KOPT-K1 (cell line): ENCODE results near the gene C1orf74.

Source experiments
- H3K27ac ChIP-seq: fragments of 200-600 bp; sonication (generic); 2 replicates; pipeline ENCODE4 v1.5.1; 2016; ENCODE audit warnings: antibody characterized with exemption, mild to moderate bottlenecking, low read depth, low read length; ENCODE audit not compliant: poor library complexity, severe bottlenecking
- H3K36me3 ChIP-seq: fragments of 200-600 bp; sonication (generic); 2 replicates; pipeline ENCODE4 v1.5.1; 2017; ENCODE audit warnings: antibody characterized with exemption, mild to moderate bottlenecking, low read length, moderate library complexity; ENCODE audit not compliant: insufficient read depth
- H3K9me3 ChIP-seq: fragments of 200-600 bp; sonication (generic); 2 replicates; pipeline ENCODE4 v1.5.1; 2017; ENCODE audit warnings: antibody characterized with exemption, low read length, mild to moderate bottlenecking; ENCODE audit not compliant: insufficient read depth, poor library complexity, severe bottlenecking

Gene C1orf74

DNA sequence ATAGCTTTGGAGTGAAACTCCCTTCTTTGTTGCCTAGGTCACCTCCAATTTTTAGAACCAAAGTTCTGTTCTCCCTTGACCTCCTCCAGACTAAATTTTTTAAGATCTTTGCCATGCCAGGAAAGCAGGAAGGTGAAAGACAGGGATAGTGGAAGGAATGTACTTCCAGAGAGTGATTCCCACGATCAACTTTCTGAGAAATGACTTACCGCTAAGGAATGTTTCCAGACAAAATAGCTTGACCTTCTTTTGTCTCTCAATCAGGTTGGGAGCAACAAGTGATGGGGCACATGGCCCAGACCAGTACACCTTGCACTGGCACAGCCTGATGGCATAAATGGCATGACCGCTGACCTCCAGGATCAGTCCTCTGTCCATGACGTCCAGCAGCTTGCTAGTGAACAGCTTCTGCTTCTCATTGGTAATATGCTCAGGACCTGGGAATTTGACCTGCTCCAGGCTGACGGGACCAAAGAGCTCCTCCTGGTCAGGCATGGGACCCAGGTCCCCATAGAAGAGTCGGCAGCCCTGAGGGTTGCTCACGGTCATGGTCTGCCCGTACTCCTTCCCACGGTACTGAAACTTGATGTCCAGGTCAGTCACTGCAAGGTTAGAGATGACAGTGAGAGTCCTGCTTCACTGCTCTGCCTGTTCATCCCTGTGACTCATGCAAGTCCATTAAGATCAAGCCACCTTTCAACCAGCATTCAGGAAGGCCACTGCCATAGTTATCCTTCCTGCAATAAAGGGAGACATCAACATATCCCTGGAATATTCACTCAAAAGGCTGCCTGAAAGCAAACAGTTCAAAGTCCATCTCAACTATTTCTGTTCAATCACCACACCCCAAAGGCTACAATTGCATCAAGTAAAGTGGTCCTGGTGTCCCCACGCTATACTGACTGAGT, 6.2 kb upstream of the C1orf74 start:
- Histone ChIP-seq H3K9me3 (no peaks in the 10 kb centered on the region), H3K36me3 (no peaks in the 10 kb centered on the region), H3K27ac (no peak overlapping the region)

DNA sequence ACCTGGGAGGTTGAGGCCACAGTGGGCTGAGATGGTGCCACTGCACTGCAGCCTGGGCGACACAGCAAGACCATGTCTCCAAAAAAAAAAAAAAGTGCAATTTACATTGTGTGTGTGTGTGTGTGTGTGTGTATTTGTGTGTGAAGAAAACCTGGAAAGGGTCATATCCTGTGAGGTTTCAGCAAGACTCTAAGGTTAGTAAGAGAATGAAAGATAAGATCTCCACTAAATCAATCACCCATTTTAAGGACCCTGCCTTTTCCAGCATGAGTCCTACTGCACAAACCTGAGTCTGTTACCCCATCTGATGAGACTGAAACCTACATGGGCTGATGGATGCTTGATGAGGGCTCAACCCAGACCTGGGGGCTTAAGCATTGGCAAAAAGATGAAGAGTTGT, 4.9 kb upstream of the C1orf74 start:
- Histone ChIP-seq H3K36me3 (no peaks in the 10 kb centered on the region), H3K27ac (no peak overlapping the region), H3K9me3 (no peaks in the 10 kb centered on the region)

DNA sequence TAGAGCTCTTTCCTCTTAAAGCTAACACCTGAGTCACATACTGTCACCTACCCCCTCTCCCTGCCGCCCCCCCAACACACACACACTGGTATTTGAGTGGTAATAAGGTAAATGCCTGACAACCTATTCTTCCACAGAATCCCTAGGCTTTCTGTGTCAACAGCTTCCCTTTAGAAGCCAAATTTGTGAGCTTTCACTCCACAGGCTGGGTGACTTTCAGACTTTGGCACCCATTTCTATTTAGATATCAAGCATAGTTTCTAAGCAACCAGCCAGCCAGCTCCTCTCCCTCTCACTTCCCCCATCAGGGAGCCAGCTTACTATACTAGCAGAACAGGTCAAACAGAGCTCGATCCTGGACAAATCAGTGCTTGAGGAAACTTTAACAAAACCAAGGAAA, 3.2 kb upstream of the C1orf74 start:
- Histone ChIP-seq H3K27ac (no peak overlapping the region), H3K9me3 (no peaks in the 10 kb centered on the region), H3K36me3 (peaks cover 7% of the 10 kb centered on the region)

DNA sequence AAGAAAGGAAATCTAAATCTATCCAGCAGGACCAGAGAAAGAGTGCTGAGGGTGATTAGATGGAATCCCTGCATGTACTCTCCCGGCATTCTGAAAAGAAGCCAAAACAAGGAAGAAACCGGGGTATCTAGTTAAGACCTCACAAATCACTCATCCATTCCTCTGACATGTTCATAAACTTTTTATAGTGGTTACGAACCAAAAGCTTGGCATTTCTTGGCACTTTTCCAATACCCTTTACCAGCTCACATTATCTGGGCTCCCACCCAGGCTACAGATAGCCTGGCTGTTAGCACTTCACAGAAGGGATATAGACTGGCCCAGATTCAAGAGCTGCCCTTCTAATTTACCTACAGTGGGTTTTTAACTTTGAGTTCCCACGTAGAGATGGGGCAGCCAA, 1.8 kb upstream of the C1orf74 start:
- Histone ChIP-seq H3K27ac (no peak overlapping the region), H3K9me3 (no peaks in the 10 kb centered on the region), H3K36me3 (peaks cover 21% of the 10 kb centered on the region)

DNA sequence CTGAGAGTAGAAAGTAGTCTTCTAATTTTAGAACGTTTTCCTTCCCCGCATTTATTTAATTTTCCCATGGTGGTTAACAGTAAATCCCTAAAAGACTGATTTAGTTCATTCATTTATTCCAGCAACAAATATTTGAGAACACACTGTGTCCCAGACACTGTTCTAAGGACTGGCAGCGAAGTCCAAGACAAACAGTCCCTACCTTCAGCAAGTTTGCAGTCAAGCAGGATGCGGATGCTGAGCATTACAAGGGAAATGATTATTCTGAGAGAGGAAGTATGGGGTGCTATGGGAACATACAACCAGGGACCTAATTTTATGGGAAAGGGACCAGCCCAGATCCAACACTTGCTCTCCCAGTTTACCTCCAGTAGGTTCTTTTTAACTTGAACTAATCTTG, 1.2 kb upstream of the C1orf74 start:
- no peak overlapping the region for H3K27ac ChIP-seq

DNA sequence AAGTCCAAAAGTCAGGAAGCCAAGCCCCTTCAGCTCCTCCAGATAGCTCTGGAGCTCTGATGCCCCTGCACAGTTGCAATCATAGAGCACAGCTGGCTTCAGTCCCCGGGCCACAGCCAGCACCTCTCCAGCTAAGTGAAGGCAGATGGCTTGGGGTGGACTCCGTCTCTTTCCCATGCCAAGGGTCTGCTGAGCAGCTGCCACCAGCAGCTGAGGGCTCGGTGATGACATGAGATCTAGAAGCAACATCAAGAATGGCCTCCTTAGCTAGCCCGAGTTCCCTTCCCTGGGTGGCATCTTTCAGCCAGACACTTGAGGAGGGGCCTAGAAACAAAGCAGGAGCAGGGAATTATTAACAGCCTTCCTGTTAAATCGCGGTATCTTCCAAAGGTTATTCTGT, 973 bp downstream of the C1orf74 start:
- Histone ChIP-seq H3K36me3 (peaks cover 49% of the 10 kb centered on the region), H3K9me3 (no peaks in the 10 kb centered on the region), H3K27ac (peak overlapping the region; percentile 77)

More for the DNA sequence above, 1.2 kb upstream of the C1orf74 start:
- H3K36me3 ChIP-seq, result peaks cover 27% of the 10 kb centered on the region
- no peaks in the 10 kb centered on the region for H3K9me3 ChIP-seq

DNA sequence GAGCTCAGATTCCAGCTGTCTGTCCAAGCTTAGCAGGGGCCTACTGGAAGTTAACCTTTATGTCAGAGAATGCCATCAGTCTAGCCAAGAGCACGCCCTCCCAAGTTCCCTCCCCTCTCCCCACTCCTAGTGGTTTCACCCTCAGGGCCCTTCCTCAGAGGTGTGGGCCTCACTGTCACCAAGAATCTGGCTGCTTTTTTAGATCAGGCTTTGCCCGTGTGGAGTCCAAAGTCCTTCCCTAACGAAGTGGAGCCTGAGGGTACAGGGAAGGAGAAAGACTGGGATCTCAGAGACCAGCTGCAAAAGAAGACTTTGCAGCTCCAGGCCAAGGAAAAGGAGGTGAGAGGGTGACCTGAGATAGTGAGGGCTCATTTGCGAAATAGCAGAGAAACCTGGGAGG, 4.1 kb downstream of the C1orf74 start:
- H3K9me3 ChIP-seq, result no peaks in the 10 kb centered on the region
- peaks cover 80% of the 10 kb centered on the region for H3K36me3 ChIP-seq
- H3K27ac ChIP-seq, result no peak overlapping the region

DNA sequence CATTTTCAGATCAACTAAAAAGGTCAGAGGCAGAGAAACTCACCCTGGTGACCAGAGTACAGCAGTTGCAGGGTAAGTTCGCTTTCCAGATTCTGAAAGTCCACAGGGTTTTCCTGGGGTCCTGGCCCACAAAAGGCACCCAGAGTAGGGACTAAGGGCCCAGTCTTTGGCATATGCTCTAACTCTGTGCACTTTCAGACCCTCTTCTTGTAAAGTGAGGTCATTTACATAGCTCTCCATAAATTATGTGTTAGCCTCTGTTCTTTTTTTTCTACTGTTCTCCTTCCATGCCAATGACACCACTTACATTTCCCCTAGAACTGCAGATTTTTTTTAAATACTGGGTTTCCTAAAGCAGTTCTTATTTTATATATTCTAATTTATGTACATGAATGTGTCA, 6.3 kb downstream of the C1orf74 start:
- H3K36me3 ChIP-seq, result peaks cover 100% of the 10 kb centered on the region
- H3K9me3 ChIP-seq, result no peaks in the 10 kb centered on the region

DNA sequence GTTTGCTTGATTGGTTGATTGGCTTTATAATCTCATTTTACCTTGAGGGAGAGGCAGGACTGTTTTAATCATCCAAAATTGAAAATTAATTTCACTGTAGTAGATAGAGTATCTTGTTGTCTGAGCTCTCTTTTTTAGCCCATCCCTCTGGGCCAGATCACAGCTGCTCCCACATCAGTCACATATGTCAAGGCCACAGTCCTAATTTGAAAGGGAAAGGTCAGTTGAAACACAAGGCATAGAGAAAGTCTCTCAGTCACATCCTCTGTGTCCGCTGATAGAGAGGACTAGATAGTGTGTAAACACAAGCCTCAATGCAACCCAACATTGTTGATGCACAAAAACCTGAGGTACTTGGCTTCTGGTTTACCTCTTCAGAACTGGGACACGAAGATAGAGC, 6.8 kb downstream of the C1orf74 start:
- H3K27ac ChIP-seq, result no peak overlapping the region
- no peaks in the 10 kb centered on the region for H3K9me3 ChIP-seq
- peaks cover 100% of the 10 kb centered on the region for H3K36me3 ChIP-seq

More for the DNA sequence above, 6.3 kb downstream of the C1orf74 start:
- no peak overlapping the region for H3K27ac ChIP-seq

DNA sequence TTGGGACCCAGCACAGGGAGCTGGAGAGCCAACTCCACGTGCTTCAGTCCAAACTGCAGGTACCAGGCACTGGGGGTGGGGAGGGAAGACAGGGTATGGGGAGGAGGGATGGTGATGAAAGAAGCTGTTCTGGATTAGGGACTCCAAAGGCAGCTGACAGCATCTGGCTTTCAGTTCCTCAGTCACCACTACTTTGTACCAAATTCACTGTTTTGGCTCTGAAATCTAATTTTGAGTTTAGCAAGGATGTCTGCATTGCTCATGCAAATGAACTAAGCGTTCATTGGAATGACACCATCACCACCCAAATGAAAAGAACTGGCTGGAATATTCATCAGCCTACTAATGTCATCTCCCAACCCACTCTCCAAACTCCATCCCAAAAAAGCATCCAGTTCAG, 8.7 kb downstream of the C1orf74 start:
- no peaks in the 10 kb centered on the region for H3K9me3 ChIP-seq
- no peak overlapping the region for H3K27ac ChIP-seq
- H3K36me3 ChIP-seq, result peaks cover 87% of the 10 kb centered on the region

DNA sequence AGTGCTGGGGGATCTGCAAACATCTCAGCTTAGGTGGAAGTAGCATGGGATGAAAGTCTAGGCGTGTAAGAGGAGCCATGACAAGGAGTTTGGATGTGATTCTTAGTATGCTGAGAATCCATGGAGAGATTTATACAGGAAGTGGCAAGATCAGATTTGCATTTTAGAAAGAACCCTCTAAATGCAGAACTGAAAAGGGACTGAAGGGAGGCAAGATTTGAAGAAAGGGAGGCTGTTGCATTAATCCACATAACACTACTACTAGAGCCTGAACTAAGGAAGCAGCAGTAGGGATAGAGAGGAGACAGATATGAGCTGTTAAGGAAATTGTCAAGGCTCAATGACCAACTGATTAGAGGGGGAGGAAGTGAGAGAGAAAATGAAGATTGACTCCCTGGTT, 9.8 kb downstream of the C1orf74 start:
- Histone ChIP-seq H3K9me3 (no peaks in the 10 kb centered on the region), H3K36me3 (peaks cover 76% of the 10 kb centered on the region), H3K27ac (no peak overlapping the region)

DNA sequence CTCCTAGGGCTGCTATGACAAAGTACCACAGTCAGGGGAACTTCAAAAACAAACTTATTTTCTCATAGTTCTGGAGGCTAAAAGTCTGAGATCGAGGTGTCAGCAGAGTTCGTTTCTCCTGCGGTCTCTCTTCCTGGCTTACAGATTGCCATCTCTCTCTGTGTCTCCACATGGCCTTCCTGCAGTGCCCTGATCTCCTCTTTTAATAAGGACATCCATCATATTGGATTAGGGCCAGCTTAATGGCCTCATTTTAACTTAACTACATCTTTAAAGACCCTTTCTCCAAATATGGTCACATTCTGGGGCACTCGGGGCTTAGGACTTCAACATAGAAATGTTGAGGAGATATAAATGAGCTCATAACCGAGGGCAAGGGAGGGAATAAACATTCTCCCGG, 12.2 kb downstream of the C1orf74 start:
- H3K9me3 ChIP-seq, result no peaks in the 10 kb centered on the region
- no peak overlapping the region for H3K27ac ChIP-seq
- H3K36me3 ChIP-seq, result peaks cover 56% of the 10 kb centered on the region

DNA sequence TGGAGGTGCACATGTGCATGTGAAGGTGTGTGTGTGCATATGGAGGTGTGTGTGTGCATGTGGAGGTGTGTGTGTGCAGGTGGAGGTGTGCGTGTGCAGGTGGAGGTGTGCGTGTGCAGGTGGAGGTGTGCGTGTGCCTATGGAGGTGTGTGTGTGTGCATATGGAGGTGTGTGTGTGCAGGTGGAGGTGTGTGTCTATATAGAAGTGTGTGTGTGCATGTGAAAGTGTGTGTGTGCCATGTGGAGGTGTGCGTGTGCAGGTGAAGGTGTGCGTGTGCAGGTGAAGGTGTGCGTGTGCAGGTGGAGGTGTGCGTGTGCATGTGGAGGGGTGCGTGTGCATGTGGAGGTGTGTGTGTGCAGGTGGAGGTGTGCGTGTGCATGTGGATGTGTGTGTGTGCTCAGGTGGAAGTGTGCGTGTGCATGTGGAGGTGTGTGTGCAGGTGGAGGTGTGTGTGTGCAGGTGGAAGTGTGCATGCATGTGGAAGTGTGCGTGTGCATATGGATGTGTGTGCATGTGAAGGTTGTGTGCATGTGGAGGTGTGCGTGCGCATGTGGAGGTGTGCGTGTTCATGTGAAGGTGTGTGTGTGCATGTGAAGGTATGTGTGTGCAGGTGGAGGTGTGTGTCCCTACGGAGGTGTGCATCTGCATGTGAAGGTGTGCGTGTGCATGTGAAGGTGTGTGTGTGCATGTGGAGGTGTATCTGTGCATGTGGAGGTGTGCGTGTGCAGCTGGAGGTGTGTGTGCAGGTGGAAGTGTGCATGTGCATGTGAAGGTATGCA, 13.5 kb downstream of the C1orf74 start:
- Histone ChIP-seq H3K27ac (peak overlapping the region; percentile 88), H3K9me3 (no peaks in the 10 kb centered on the region), H3K36me3 (peaks cover 56% of the 10 kb centered on the region)

DNA sequence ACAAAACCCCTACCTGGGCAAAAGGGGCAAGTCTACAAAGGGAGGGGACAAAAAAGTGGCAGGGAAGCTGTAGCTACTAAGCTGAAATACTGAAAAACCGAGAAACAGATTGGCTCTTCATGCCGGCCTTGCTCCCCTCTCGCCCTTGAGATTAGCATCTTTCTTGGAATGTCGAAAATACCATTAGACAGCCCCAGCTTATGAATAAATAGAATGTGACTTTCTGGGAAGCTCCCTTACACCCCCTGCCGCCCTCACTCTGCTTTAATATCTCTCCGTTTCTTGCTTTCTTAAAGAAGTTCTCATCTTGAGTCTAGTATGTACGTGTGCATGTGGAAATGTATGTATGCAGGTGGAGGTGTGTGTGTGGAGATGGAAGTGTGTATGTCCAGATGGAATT, 14.4 kb downstream of the C1orf74 start:
- no peaks in the 10 kb centered on the region for H3K9me3 ChIP-seq
- peaks cover 56% of the 10 kb centered on the region for H3K36me3 ChIP-seq
- peak overlapping the region; percentile 88 for H3K27ac ChIP-seq

DNA sequence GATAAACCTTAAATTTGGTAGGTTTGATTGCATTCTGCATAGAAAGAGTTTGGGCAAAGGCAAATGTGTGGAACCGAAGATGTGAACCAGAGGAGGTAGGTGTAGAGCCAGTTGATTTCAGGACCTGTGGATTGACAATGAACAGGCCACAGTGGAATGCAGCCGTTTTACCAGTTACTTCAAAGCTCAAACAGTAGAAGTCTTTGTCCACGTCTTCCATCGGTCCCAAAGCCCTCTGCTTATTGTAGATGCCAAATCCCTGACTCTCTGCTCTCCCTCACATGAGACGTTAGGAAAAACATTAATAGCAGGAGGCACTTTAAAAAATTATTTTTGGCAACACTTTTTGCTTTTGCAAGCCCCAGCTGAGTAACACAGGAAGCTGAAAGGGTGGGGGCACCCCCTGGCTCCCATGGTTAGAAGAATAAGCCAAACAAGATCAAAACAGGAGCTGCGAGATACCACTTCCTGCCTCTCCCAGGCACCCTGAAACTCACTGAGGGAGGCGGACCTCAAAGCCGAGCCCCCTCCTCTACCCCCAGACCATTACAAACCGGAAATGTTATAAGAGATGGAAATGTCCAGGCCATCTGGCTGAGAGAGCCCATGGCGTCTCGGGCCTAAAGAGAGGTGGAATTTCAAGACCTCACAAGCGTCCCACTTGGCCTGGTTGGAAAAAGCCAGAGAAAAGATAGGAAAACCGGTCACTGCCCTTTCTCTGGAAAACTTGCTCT, 15.0 kb downstream of the C1orf74 start:
- H3K9me3 ChIP-seq, result no peaks in the 10 kb centered on the region
- peaks cover 56% of the 10 kb centered on the region for H3K36me3 ChIP-seq
- peak overlapping the region; percentile 88 for H3K27ac ChIP-seq
